Chondrocyte (in vitro differentiated cells): Measurements from ENCODE around the gene UTP3. TPM values are rescaled to one million over a fixed set of nuclear protein-coding genes. Genes with fewer than 3 reads are reported as not detected.
"Not testable (repeated sequence)": the region's sequence is repeated elsewhere in the genome, so short reads cannot be mapped to it uniquely, and the experiment has no call there.

ENCODE experiments used
- DNase-seq: peaks from one replicate; pipeline ENCODE4 v3.0.0; 2021; ENCODE audit warnings: mixed read lengths, low spot score
- H3K27ac Mint-ChIP-seq: one replicate; pipeline ENCODE4 v1.8.0; 2021; ENCODE audit warnings: mild to moderate bottlenecking, moderate library complexity, mixed read lengths; ENCODE audit not compliant: unreplicated experiment
- H3K27me3 Mint-ChIP-seq: 2 replicates; pipeline ENCODE4 v1.8.0; 2021; ENCODE audit warnings: low read depth, mixed read lengths
- H3K36me3 Mint-ChIP-seq: 2 replicates; pipeline ENCODE4 v1.8.0; 2021; ENCODE audit warnings: low read depth, mixed read lengths
- H3K4me1 Mint-ChIP-seq: 2 replicates; pipeline ENCODE4 v1.8.0; 2021; ENCODE audit warnings: low read depth, mild to moderate bottlenecking, mixed read lengths
- H3K4me3 Mint-ChIP-seq: one replicate; pipeline ENCODE4 v1.8.0; 2021; ENCODE audit warnings: mild to moderate bottlenecking, moderate library complexity, mixed read lengths; ENCODE audit not compliant: unreplicated experiment
- H3K9me3 Mint-ChIP-seq: 2 replicates; pipeline ENCODE4 v1.8.0; 2021; ENCODE audit warnings: low read depth, mixed read lengths
- total RNA-seq: library from RNA; stranded (reverse); gene quantifications from 3 replicates; pipeline ENCODE4 v1.2.1, GENCODE V29; 2021
- TF ChIP-seq, protein P1 (sequence below): fragments of 200-600 bp; sonication (generic); IDR thresholded peaks from 2 replicates; pipeline ENCODE4 v1.5.0; 2021; ENCODE audit warnings: antibody characterized with exemption, mild to moderate bottlenecking, moderate library complexity

The UTP3 gene
- total RNA-seq, 1 donor from 2014 or later = 25.7 TPM

DNA sequence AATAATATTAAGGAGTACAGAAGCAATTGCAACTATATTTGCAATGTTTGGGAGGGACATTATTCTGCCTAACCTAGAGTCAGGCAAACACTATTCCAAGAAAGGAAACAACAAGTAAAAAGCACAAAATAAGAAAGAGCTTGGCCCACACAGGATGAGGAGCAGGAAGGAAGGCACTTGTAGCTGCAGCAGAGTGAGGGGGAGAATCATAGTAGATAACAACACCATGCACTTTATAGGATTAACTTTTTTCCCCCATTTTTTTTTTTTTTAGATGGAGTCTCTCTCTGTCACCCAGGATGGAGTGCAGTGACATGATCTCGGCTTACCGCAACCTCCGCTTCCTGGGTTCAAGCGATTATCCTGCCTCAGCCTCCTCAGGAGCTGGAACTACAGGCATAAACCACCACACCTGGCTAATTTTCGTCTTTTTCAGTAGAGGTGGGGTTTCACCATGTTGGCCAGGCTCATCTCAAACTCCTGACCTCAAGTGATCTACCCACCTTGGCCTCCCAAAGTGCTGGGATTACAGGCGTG lies 11.7 kb upstream of the UTP3 start:
- no peak for DNase-seq
- H3K4me3 Mint-ChIP-seq = no peak overlapping the region
- H3K27ac Mint-ChIP-seq = no peak overlapping the region
- TF ChIP-seq, protein P1, sequence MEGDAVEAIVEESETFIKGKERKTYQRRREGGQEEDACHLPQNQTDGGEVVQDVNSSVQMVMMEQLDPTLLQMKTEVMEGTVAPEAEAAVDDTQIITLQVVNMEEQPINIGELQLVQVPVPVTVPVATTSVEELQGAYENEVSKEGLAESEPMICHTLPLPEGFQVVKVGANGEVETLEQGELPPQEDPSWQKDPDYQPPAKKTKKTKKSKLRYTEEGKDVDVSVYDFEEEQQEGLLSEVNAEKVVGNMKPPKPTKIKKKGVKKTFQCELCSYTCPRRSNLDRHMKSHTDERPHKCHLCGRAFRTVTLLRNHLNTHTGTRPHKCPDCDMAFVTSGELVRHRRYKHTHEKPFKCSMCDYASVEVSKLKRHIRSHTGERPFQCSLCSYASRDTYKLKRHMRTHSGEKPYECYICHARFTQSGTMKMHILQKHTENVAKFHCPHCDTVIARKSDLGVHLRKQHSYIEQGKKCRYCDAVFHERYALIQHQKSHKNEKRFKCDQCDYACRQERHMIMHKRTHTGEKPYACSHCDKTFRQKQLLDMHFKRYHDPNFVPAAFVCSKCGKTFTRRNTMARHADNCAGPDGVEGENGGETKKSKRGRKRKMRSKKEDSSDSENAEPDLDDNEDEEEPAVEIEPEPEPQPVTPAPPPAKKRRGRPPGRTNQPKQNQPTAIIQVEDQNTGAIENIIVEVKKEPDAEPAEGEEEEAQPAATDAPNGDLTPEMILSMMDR = no peak
- peaks cover 22% of the 10 kb centered on the region for H3K27me3 Mint-ChIP-seq
- H3K4me1 Mint-ChIP-seq = no peaks in the 10 kb centered on the region
- H3K36me3 Mint-ChIP-seq = no peaks in the 10 kb centered on the region
- H3K9me3 Mint-ChIP-seq = no peaks in the 10 kb centered on the region

DNA sequence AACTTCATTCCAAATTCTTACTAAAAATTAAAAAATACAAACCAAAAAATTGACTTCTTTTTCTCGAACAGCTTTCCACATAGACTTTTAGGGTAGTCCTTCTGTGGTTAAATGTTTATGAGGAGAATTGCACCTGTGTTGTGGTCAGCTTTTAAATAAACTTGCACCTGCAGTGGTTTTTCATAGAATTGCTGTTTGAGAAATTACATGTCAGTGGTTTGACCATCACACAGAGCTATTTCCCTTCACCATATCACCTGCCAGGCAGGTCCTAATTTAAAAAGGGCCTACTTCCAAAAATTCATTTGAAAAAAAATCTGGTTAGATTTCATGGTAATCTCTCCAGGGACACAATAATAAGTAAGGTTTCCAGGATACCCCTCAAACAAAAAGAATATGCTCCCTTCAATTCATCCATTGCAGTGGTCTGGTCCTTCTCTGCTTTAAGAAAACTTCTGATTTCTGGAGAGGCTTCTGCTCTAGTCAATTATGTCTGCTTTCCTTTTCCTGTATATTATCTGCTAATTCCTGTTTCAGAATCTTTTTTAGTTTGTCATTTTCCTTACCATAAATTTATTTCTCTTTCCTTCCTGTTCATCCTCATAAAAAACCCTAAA lies 9.8 kb upstream of the UTP3 start:
- TF ChIP-seq, protein P1 = no peak
- H3K36me3 Mint-ChIP-seq = no peaks in the 10 kb centered on the region
- H3K27ac Mint-ChIP-seq = no peak overlapping the region
- no peaks in the 10 kb centered on the region for H3K9me3 Mint-ChIP-seq
- DNase-seq = no peak
- H3K4me3 Mint-ChIP-seq = no peak overlapping the region
- H3K27me3 Mint-ChIP-seq = peaks cover 22% of the 10 kb centered on the region
- no peaks in the 10 kb centered on the region for H3K4me1 Mint-ChIP-seq

DNA sequence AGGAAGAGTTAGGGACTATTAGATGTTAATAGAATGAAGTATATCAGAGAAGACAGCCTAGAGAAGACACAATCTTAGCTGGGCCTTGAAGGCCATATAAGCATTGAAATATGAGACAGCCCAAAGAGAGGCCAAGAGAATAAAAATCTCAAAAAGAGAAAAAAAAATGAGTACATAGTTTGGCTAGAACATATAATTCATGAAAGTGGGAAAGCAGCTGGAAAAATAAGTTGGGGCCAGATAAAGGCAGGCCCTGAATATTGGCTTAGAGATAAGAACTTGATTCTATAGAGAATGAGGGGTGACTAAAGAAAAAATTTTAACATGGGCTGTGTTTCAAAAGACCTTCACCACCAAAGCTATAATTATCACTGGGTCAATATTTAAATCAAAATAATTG lies 7.4 kb upstream of the UTP3 start:
- TF ChIP-seq, protein P1 = no peak
- no peaks in the 10 kb centered on the region for H3K9me3 Mint-ChIP-seq
- no peak overlapping the region for H3K27ac Mint-ChIP-seq
- no peak overlapping the region for H3K4me3 Mint-ChIP-seq
- no peak for DNase-seq
- peaks cover 18% of the 10 kb centered on the region for H3K27me3 Mint-ChIP-seq
- H3K4me1 Mint-ChIP-seq = no peaks in the 10 kb centered on the region
- no peaks in the 10 kb centered on the region for H3K36me3 Mint-ChIP-seq

DNA sequence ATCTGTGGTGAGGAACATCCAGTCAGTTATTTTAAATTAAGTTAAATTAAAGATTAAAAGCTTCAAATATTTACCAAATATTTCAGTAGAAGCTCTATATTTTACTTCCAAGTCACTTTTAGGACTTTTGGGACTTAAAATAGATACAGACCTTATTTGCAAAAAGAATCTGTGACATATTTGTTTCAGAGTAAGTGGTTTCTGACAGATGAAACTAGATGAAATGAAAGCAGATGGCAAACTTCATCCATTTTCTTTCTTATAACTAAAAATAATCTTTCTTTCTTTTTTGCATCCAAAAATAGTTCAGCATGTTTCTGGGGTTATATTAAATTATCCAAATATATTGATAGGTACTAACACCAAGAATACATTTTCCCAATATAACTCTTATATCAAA lies 6.6 kb upstream of the UTP3 start:
- no peak for DNase-seq
- Mint-ChIP-seq H3K27ac (no peak overlapping the region), H3K36me3 (no peaks in the 10 kb centered on the region), H3K4me3 (no peak overlapping the region), H3K9me3 (no peaks in the 10 kb centered on the region), H3K27me3 (peaks cover 18% of the 10 kb centered on the region), H3K4me1 (no peaks in the 10 kb centered on the region)
- TF ChIP-seq, protein P1 = no peak

DNA sequence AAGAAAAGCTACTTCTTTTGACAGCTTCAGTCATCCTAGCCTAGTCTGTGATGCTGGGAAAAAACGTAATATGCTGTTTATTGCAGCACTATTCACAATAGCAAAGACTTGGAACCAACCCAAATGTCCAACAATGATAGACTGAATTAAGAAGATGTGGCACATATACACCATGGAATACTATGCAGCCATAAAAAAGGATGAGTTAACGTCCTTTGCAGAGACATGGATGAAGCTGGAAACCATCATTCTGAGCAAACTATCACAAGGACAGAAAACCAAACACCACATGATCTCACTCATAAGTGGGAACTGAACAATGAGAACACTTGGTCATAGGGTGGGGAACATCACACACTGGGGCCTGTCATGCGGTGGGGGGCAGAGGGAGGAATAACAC lies 6.2 kb upstream of the UTP3 start:
- not testable (repeated sequence) for H3K4me1 Mint-ChIP-seq, DNase-seq, H3K9me3 Mint-ChIP-seq, H3K36me3 Mint-ChIP-seq, H3K4me3 Mint-ChIP-seq, H3K27ac Mint-ChIP-seq
- peaks cover 18% of the 10 kb centered on the region for H3K27me3 Mint-ChIP-seq

DNA sequence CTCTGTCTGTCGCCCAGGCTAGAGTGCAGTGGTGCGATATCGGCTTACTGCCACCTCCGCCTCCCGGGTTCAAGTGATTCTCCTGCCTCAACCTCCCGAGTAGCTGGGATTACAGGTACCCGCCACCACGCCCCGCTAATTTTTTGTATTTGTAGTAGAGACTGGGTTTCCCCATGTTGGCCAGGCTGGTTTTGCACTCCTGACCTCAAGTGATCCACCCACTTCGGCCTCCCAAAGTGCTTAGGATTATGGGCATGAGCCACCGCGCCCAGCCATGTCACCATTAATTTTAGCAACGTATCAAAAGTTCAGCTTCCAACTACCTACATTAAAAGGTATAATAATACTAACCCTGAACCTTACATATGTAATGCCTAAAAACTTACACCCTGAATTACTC lies 940 bp upstream of the UTP3 start:
- peaks cover 4% of the 10 kb centered on the region for H3K36me3 Mint-ChIP-seq
- no peak for DNase-seq
- peak overlapping the region; percentile 99 for H3K27ac Mint-ChIP-seq
- peak overlapping the region; percentile 98 for H3K4me3 Mint-ChIP-seq
- H3K4me1 Mint-ChIP-seq = peaks cover 38% of the 10 kb centered on the region
- TF ChIP-seq, protein P1 = no peak
- H3K9me3 Mint-ChIP-seq = no peaks in the 10 kb centered on the region
- H3K27me3 Mint-ChIP-seq = peaks cover 9% of the 10 kb centered on the region
